Lower lobe of right lung (tissue), 2 donors: ENCODE data around the gene C1orf141. TPM values are rescaled to one million over a fixed set of nuclear protein-coding genes. Genes with fewer than 3 reads are reported as not detected.

Experiments
- ATAC-seq, 2 donors: fragments of 200-7000 bp; cut with Tn5 transposase; one replicate each; pipeline ENCODE4 v1.9.1; 2020 to 2022; ENCODE audit warnings: mild to moderate bottlenecking in 2 of 2, moderate library complexity in 2 of 2
- DNase-seq: peaks from one replicate; pipeline ENCODE4 v3.0.0-alpha.2; 2020
- H3K27ac ChIP-seq: fragments of 200-600 bp; one replicate; pipeline ENCODE4 v1.8.0; 2022
- H3K27me3 ChIP-seq: fragments of 200-600 bp; one replicate; pipeline ENCODE4 v1.8.0; 2022; ENCODE audit warnings: low read depth
- H3K36me3 ChIP-seq: fragments of 200-600 bp; one replicate; pipeline ENCODE4 v1.8.0; 2022; ENCODE audit warnings: mild to moderate bottlenecking
- H3K4me1 ChIP-seq: fragments of 200-600 bp; one replicate; pipeline ENCODE4 v1.8.0; 2022
- H3K4me3 ChIP-seq: fragments of 200-600 bp; one replicate; pipeline ENCODE4 v1.8.0; 2022; ENCODE audit warnings: mild to moderate bottlenecking
- H3K9me3 ChIP-seq: fragments of 200-600 bp; one replicate; pipeline ENCODE4 v1.8.0; 2022
- CTCF ChIP-seq: fragments of 200-600 bp; IDR thresholded peaks from one replicate; pipeline ENCODE4 v1.8.0; 2022; ENCODE audit warnings: antibody characterized with exemption, mild to moderate bottlenecking
- intact Hi-C: fragments of 100-400 bp; cut with DNase I; formaldehyde crosslinking; loops from one replicate; pipeline ENCODE4 v1.11.0; 2022
- total RNA-seq: library from RNA; stranded (reverse); fragmentation: NEBNext Ultra II Directional; extraction: Animal tissue kit (Norgen Biotek cat#: 25700); gene quantifications from one replicate; pipeline ENCODE4 v1.2.1, GENCODE V29; 2021
- donor health status: DM: no; HTN: yes; CAD: no; lungs with severe emphysema.

Gene C1orf141
- total RNA-seq, 1 donor from 2014 or later, result 2.2 TPM

- no peaks in the 10 kb centered on the region for H3K4me1 ChIP-seq
- DNase-seq, result no peak
- H3K27ac ChIP-seq, result no peak overlapping the region
- H3K27me3 ChIP-seq, result no peaks in the 10 kb centered on the region
- ATAC-seq, result no peak
- TF ChIP-seq CTCF, result no peak
- no peak overlapping the region for H3K4me3 ChIP-seq
- no peaks in the 10 kb centered on the region for H3K36me3 ChIP-seq
- intact Hi-C loops, result no loop called here
- H3K9me3 ChIP-seq, result no peaks in the 10 kb centered on the region
These were observed 30.8 kb upstream of the C1orf141 start for GRCh38 chr1:67165468-67166041.

- Histone ChIP-seq H3K36me3 (no peaks in the 10 kb centered on the region), H3K27ac (no peak overlapping the region), H3K4me3 (no peak overlapping the region), H3K27me3 (no peaks in the 10 kb centered on the region), H3K9me3 (no peaks in the 10 kb centered on the region), H3K4me1 (no peaks in the 10 kb centered on the region)
- no peak for DNase-seq
- TF ChIP-seq CTCF, result no peak
- peak in 1 of 2 donors; percentile 50 for ATAC-seq
- intact Hi-C loops, result no loop called here
These were observed 28.2 kb upstream of the C1orf141 start for GRCh38 chr1:67162954-67163353.

GRCh38 chr1:67159233-67159632 lies 24.5 kb upstream of the C1orf141 start:
- intact Hi-C loops, result no loop called here

GRCh38 chr1:67158401-67158800 lies 23.6 kb upstream of the C1orf141 start:
- TF ChIP-seq CTCF, result no peak
- Histone ChIP-seq H3K9me3 (no peaks in the 10 kb centered on the region), H3K4me3 (no peak overlapping the region), H3K4me1 (no peaks in the 10 kb centered on the region), H3K36me3 (no peaks in the 10 kb centered on the region), H3K27ac (no peak overlapping the region), H3K27me3 (no peaks in the 10 kb centered on the region)
- ATAC-seq, result no peak
- intact Hi-C loops, result no loop called here
- DNase-seq, result no peak

More at GRCh38 chr1:67159233-67159632, 24.5 kb upstream of the C1orf141 start:
- no peak overlapping the region for H3K4me3 ChIP-seq
- H3K27me3 ChIP-seq, result no peaks in the 10 kb centered on the region
- H3K36me3 ChIP-seq, result no peaks in the 10 kb centered on the region
- ATAC-seq, result no peak
- no peak overlapping the region for H3K27ac ChIP-seq
- TF ChIP-seq CTCF, result no peak
- H3K4me1 ChIP-seq, result no peaks in the 10 kb centered on the region
- no peaks in the 10 kb centered on the region for H3K9me3 ChIP-seq
- no peak for DNase-seq

- TF ChIP-seq CTCF, result no peak
- H3K27me3 ChIP-seq, result no peaks in the 10 kb centered on the region
- H3K4me3 ChIP-seq, result no peak overlapping the region
- H3K9me3 ChIP-seq, result no peaks in the 10 kb centered on the region
- H3K27ac ChIP-seq, result no peak overlapping the region
- DNase-seq (no peak), ATAC-seq (no peak)
- peaks cover 10% of the 10 kb centered on the region for H3K4me1 ChIP-seq
- H3K36me3 ChIP-seq, result no peaks in the 10 kb centered on the region
- intact Hi-C loops, result no loop called here
These were observed 16.2 kb upstream of the C1orf141 start for GRCh38 chr1:67150931-67151330.
